GM18951 (cell line): Measurements from ENCODE around the gene GALNT16.

ENCODE experiments used
- POLR2A ChIP-seq: IDR thresholded peaks from 4 replicates; pipeline ENCODE4 v1.6.1; 2011; ENCODE audit warnings: mild to moderate bottlenecking; ENCODE audit not compliant: insufficient read length, insufficient read depth; ENCODE audit errors: extremely low read depth
- in situ Hi-C: fragments of 300-500 bp; cut with MboI; formaldehyde crosslinking; loops from one replicate; pipeline ENCODE4 v1.12.0; 2022; ENCODE audit warnings: low sequenced_read_pairs, mixed read lengths, inconsistent platforms; ENCODE audit not compliant: unreplicated experiment

The GALNT16 gene

DNA sequence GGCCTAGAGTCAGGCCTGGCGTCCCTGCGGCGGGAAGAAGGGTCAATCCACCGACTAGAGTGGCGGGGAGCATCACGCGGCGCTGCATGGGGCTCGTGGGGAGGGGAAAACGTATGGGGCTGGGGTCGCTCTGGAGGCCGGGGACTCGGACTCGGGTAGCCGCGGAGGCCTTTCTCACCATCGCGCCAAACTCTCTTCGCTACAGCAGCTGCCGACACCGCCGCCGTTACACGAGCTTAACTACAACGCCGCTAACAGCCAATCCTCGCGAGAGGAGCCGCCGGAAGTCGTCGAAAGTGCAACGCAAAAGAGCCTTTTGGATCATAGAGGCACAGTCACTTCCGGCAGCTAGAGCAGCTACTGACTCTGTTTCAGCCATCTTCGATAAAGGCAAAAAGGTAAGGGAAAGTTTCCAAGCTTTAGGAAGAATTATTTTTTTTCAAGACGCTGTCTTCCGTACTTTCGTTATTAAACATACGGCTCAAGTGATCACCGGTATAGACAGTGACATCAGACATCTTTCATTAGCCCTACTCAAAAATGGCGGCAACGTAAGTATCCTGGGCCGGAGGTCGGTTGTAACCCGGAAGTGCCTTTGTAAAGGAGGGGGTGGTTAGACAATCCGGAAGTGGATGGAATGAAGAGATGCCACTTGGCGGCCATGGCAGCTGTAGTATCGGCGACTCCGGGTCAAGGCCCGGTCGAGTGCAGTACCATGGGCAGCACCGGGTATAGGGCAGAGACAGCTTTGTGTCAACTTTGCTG, 138.3 kb downstream of the GALNT16 start, which contains the start of the genes ERH and SLC39A9:
Gene ERH (minus strand): TSS at position 247 of the 765 bp plus-strand sequence. CDS start 66 bp downstream, at position 181.
Gene SLC39A9 (plus strand): TSS at position 640 of the 765 bp plus-strand sequence. CDS start 678 bp downstream, outside the sequence.
- in situ Hi-C loops = no loop called here
- peak; percentile 79 for TF ChIP-seq POLR2A

DNA sequence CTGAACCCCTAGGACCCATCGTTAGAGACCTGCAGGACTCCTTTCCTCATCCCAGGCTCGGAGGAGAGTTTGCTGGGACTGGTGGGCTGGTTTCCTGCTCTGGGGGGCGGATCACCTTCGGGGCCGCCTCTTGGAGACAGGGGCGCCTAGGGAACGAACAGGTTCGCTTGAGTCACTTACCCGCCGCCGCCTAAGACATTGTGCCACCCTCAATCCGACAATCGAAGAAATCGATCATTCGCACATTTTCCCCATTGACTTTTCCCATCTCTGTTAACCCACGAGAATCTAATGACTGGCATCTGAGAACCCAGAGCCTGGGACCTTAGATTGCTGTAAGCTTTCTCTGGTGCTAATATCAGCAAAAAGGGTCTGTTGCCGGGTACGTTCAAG, 138.9 kb downstream of the GALNT16 start:
- no peak for TF ChIP-seq POLR2A
- in situ Hi-C loops = no loop called here

DNA sequence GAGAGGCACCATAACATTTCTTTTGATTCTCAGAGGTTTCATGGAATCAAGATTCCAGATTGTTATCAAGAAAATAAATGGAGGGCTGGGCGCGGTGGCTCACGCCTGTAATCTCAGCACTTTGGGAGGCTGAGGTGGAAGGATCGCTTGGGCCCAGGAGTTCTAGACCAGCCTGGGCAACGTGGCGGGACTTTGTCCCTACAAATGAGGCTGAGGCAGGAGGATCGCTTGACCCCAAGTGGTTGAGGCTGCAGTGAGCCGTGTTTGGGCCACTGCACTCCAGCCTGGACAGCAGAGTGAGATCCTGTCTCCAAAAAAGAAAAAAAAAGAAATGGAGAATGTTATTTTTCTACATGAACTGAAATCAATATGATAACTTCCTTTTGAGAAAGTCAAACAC, 139.8 kb downstream of the GALNT16 start:
- no peak for TF ChIP-seq POLR2A
- in situ Hi-C loops = no loop called here

DNA sequence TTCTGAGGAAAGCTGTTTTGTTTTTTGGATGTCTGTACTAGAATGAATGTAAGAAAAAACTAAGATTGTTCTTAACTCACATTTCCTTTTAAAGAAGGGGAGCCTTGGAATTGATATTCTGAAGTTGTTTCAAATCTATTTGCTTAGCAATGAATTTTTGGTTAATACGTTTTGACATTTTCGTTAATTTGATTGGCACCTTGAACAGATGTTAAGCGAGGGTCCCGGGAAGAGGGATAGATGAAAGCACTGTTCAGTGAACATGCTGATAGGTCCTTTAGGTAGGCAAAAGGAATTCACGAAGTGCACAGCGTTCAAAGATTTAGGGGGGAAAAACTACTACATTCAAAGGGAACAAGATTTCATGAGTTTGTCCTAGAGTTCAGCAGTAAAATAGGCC, 140.2 kb downstream of the GALNT16 start:
- no peak for TF ChIP-seq POLR2A
- in situ Hi-C loops = no loop called here

DNA sequence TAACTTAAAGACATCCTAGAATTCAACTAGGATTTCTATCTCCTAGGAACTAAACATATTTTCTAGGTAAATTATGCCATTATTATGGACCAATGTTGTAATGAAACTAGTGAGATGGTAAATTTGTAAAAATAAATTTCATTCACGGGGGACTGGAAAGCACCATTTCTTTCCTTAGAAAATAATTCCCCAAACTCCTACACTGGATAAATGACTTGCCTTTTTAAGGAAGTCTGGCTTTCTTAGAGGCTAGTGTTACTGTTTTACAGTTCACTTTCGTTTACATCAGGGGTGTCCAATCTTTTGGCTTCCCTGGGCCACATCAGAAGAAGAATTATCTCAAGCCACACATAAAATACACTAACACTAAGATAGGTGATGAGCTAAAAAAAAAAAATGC, 141.9 kb downstream of the GALNT16 start:
- TF ChIP-seq POLR2A = no peak
- in situ Hi-C loops = no loop called here

DNA sequence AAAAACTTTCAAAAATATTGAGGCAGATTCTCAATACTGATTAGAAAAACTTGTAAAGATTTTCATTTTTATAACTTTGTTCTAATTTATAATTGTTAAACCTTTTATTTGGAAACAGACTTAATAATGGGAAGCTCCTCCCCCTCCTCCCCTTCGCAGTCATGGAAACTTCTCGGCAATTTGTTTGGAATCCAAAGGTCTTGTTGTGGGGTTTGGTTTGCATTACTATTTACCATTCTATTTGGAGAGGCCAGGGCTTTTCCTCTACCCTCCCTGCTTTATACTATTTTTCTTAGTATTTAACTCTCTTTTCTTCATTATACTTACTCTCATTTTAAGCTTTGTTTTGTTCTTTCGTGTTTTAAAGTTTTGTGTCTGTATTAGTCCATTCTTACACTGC, 144.5 kb downstream of the GALNT16 start:
- TF ChIP-seq POLR2A = no peak
- in situ Hi-C loops = no loop called here

DNA sequence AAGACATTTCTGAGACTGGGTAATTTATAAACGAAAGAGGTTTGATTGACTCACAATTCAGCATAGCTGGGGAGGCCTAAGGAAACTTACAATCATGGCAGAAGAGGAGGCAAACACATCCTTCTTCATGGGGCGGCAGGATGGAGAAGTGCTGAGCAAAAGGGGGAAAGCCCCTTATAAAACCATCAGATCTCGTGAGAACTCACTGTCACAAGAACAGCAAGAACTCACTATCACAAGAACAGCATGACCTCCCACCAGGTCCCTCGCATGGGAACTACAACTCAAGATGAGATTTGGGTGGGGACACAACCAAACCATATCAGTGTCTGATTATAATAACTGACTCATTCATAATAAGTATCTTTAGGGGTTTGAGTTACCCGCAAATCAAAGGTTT, 144.9 kb downstream of the GALNT16 start:
- in situ Hi-C loops = no loop called here
- TF ChIP-seq POLR2A = no peak

DNA sequence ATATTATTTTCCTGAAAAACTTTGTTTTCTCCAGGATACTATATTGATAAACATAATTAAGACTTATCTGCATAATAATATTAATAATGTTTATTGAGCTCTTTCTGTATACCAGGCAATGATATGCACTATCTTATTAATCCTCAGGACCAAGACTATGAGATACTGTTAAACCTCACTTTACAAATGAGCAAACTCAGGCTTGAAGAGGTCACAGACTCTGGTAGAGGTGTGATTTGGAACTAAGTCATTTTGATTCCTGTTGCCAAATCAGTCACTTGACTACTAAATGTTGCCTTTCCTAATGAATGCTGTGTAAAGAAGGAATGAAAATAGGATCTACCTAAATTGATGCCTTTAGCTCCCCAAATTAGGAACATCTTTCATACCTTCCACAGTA, 145.8 kb downstream of the GALNT16 start:
- TF ChIP-seq POLR2A = no peak
- in situ Hi-C loops = no loop called here
